Progenitor cell of endocrine pancreas (in vitro differentiated cells): ENCODE measurements around the gene ENAH. TPM values are rescaled to one million over a fixed set of nuclear protein-coding genes. Genes with fewer than 3 reads are reported as not detected.

Source experiments
- DNase-seq: peaks from one replicate; pipeline ENCODE4 v3.0.0; 2021; ENCODE audit warnings: low spot score; ENCODE audit not compliant: unreplicated experiment
- H3K27ac Mint-ChIP-seq: 2 replicates; pipeline ENCODE4 v1.8.0; 2021; ENCODE audit warnings: mild to moderate bottlenecking, moderate library complexity, mixed read lengths
- H3K27me3 Mint-ChIP-seq: 2 replicates; pipeline ENCODE4 v1.8.0; 2021; ENCODE audit warnings: mixed read lengths
- H3K36me3 Mint-ChIP-seq: 2 replicates; pipeline ENCODE4 v1.8.0; 2022; ENCODE audit warnings: mixed read lengths; ENCODE audit not compliant: insufficient read depth
- H3K4me1 Mint-ChIP-seq: 2 replicates; pipeline ENCODE4 v1.8.0; 2021; ENCODE audit warnings: low read depth, mixed read lengths
- H3K4me3 Mint-ChIP-seq: 2 replicates; pipeline ENCODE4 v1.8.0; 2021; ENCODE audit warnings: low read depth, mild to moderate bottlenecking, moderate library complexity, mixed read lengths
- H3K9me3 Mint-ChIP-seq: 2 replicates; pipeline ENCODE4 v1.8.0; 2021; ENCODE audit warnings: low read depth, mixed read lengths
- total RNA-seq: library from RNA; stranded (reverse); gene quantifications from 2 replicates; pipeline ENCODE4 v1.2.1, GENCODE V29; 2021
- TF ChIP-seq, protein P1 (sequence below): fragments of 200-600 bp; sonication (generic); IDR thresholded peaks from one replicate; pipeline ENCODE4 v1.5.0; 2021; ENCODE audit warnings: antibody characterized with exemption, mild to moderate bottlenecking; ENCODE audit not compliant: unreplicated experiment

ENAH gene
- total RNA-seq, 1 donor from 2014 or later, result 217 TPM

- Mint-ChIP-seq H3K36me3 (no peaks in the 10 kb centered on the region), H3K27me3 (peaks cover 13% of the 10 kb centered on the region), H3K4me3 (no peak overlapping the region), H3K9me3 (no peaks in the 10 kb centered on the region), H3K27ac (no peak overlapping the region), H3K4me1 (peaks cover 17% of the 10 kb centered on the region)
- DNase-seq, result no peak
- TF ChIP-seq, protein P1, sequence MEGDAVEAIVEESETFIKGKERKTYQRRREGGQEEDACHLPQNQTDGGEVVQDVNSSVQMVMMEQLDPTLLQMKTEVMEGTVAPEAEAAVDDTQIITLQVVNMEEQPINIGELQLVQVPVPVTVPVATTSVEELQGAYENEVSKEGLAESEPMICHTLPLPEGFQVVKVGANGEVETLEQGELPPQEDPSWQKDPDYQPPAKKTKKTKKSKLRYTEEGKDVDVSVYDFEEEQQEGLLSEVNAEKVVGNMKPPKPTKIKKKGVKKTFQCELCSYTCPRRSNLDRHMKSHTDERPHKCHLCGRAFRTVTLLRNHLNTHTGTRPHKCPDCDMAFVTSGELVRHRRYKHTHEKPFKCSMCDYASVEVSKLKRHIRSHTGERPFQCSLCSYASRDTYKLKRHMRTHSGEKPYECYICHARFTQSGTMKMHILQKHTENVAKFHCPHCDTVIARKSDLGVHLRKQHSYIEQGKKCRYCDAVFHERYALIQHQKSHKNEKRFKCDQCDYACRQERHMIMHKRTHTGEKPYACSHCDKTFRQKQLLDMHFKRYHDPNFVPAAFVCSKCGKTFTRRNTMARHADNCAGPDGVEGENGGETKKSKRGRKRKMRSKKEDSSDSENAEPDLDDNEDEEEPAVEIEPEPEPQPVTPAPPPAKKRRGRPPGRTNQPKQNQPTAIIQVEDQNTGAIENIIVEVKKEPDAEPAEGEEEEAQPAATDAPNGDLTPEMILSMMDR, result no peak
Observed at GRCh38 chr1:225451340-225451739, 201.6 kb downstream of the ENAH start.

DNA sequence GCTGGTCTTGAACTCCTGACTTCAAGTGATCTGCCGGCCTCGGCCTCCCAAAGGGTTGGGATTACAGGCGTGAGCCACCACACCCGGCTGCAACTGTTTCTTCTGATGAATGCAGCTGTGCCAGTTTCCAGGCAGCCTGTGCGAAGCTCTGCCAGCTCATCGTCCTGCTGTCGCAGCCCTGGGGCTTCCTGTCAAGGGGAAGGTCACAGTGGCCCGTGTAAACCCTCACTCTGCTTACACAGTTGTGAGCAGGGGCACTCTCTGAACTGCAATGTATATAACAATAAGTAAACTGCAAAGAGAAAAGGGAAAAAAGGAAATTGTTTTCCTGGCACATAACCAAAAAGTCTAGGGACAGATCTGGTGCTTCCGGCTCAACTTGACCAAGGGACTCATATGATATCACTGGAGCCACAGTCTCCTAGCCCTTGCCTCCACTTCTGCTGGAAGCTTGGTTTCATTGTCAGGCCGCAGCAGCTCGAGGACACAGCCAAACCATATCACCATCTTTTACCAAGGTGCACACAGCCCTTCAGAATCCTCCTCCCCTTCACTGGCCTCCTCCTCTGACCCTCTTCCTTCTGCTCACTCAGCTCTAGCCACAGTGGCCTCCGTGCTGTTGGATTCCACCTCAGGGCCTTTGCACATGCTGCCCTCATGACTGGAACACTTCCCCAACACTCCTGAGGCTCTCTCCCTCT is 202.3 kb downstream of the ENAH start:
- H3K4me3 Mint-ChIP-seq, result no peak overlapping the region
- no peak overlapping the region for H3K27ac Mint-ChIP-seq
- H3K36me3 Mint-ChIP-seq, result no peaks in the 10 kb centered on the region
- H3K4me1 Mint-ChIP-seq, result peaks cover 24% of the 10 kb centered on the region
- no peak for DNase-seq
- TF ChIP-seq, protein P1, result no peak
- peaks cover 13% of the 10 kb centered on the region for H3K27me3 Mint-ChIP-seq
- no peaks in the 10 kb centered on the region for H3K9me3 Mint-ChIP-seq

GRCh38 chr1:225449774-225450173 is 203.1 kb downstream of the ENAH start:
- Mint-ChIP-seq H3K4me3 (no peak overlapping the region), H3K9me3 (no peaks in the 10 kb centered on the region), H3K27me3 (peaks cover 13% of the 10 kb centered on the region), H3K36me3 (no peaks in the 10 kb centered on the region), H3K27ac (no peak overlapping the region), H3K4me1 (peaks cover 21% of the 10 kb centered on the region)
- no peak for DNase-seq
- TF ChIP-seq, protein P1, result no peak

DNA sequence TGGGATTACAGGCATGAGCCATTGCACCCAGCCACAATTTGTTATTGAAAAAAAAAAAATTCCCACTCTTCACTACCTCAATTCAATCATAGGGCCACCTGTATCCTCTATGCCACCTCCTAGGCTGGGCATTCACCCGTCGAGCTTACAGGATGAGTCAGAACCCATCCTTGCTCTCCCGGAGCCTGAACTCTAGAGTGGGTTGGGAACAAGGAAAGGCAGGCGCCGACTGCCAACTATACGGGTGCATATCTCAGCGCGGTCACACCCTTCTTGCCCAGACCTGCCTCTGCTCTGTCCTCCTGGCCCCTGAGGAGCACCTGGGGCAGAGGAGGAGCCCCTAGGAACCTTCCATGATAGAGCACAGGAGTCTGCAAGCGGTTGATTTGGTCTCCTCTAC is 203.7 kb downstream of the ENAH start:
- H3K9me3 Mint-ChIP-seq, result no peaks in the 10 kb centered on the region
- TF ChIP-seq, protein P1, result no peak
- H3K27ac Mint-ChIP-seq, result no peak overlapping the region
- H3K36me3 Mint-ChIP-seq, result no peaks in the 10 kb centered on the region
- no peak for DNase-seq
- H3K4me1 Mint-ChIP-seq, result peaks cover 21% of the 10 kb centered on the region
- peaks cover 13% of the 10 kb centered on the region for H3K27me3 Mint-ChIP-seq
- no peak overlapping the region for H3K4me3 Mint-ChIP-seq

DNA sequence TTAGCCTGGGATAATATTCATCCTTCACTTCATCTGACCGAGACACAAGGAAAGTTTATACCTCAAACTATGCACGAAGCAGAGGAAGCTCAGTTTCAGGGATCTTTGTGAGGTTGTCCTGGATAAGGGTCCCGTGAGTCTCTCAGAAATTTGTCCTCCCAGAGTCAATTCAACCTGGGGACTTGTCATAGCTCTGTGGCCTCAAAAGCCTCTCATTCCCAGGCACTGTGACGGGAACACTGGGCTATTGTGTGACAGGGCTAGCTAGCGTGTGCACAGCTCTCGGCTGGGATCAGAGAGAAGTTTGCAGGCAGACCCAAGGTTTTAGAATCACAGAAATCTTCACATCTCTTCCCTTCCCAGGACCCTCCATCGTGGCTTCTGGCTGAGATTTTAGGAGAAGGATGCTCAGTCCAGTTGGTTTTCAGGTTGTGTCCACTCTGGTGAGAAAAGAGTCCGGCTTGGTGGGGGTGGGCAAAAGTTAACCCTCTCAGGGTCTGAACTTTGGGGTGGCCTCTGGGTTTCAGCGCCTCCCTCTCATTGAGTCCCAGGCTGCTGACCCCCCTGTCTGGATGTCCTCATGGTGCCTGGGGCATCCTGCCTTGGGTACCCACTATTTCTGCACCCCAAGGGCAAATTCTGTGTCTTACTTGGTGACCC is 204.6 kb downstream of the ENAH start:
- no peak for DNase-seq
- Mint-ChIP-seq H3K27ac (no peak overlapping the region), H3K36me3 (no peaks in the 10 kb centered on the region), H3K27me3 (peaks cover 13% of the 10 kb centered on the region), H3K9me3 (no peaks in the 10 kb centered on the region), H3K4me3 (no peak overlapping the region), H3K4me1 (peaks cover 21% of the 10 kb centered on the region)
- TF ChIP-seq, protein P1, result no peak
